ENCODE measurements around the gene ALCAM.

- TF ChIP-seq POLR2A (IDR thresholded peaks at IDR 0.05) (no peak), CTCF (IDR thresholded peaks at IDR 0.05) (no peak)
These were observed 195.2 kb downstream of the ALCAM start for GRCh38 chr3:105561876-105562275.

Data from uterus (tissue), 2 donors.